ENCODE data around the gene KLHL25. TPM values are rescaled to one million over a fixed set of nuclear protein-coding genes. Genes with fewer than 3 reads are reported as not detected.

The KLHL25 gene
- total and polyA plus RNA-seq, 2 of the 13 experiments (the other 11 are each of a cell fraction or from before 2014, with no cell fraction given), result 3.7 to 8.2 TPM

DNA sequence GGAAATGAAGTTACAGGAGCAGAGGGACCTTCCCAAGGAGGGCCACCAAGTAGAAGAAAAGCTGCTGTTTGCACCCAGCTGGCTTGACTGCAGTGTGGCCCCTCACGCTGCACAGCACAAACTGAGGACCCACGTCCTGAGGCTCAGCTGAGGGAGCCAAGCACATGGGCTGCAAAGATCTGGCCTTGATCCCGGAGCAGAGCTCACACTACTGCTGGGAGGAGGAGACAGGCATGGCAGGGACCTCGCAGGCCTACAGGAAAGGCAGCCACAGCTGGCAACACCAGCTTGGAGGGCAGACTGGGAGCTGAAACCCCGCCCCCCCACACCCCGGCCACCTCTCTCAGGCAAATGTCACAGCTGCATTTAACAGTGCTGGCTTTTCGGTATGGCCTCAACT is 39.7 kb downstream of the KLHL25 start (continued):
- TF ChIP-seq GRHL1 (CRISPR knock-in tag; conservative IDR thresholded peaks at IDR 0.05) (no peak), ZUFSP (CRISPR knock-in tag; IDR thresholded peaks at IDR 0.05; ENCODE audit: borderline replicate concordance) (no peak)

GRCh38 chr15:85753791-85754452 is 40.8 kb downstream of the KLHL25 start:
- no peak overlapping the region for H2AFZ ChIP-seq (ENCODE audit: low read length)
- no peak overlapping the region for H3K4me2 ChIP-seq (ENCODE audit: low read depth, low read length)
- H3K9me3 ChIP-seq (ENCODE audit: low read length), result no peaks in the 10 kb centered on the region
- DNase-seq (ENCODE audit: low spot score), result no peak
- H3K27me3 ChIP-seq (ENCODE audit: control insufficient read depth in 1 of 2, insufficient read depth in 2 of 2, low read length in 2 of 2), result no peaks in the 10 kb centered on the region
- H3K4me3 ChIP-seq (replicated peaks in 1 of 3; ENCODE audit: insufficient read depth in 1 of 3, low read depth in 2 of 3, low read length in 3 of 3), result no peak overlapping the region
- no peaks in the 10 kb centered on the region for H3K79me2 ChIP-seq (ENCODE audit: insufficient read depth, low read length)
- in situ Hi-C loops (cut with HindIII; ENCODE audit: extremely low pct_ligation_motif_present, low pct_unique_long_range_greater_than_20kb) (no loop called here), intact Hi-C loops (cut with micrococcal nuclease; ENCODE audit: unreplicated experiment) (no loop called here)
- 0 out of 5 replicates have a peak, but pooled peaks cover 1 to 3% of the 10 kb centered on the region in 2 experiments for H3K36me3 ChIP-seq (replicated peaks in 1 of 2; ENCODE audit: control insufficient read depth in 1 of 2, insufficient read depth in 2 of 2, low read length in 2 of 2)
- WGBS (ENCODE audit: low lambda C conversion rate), result 95% methylated on average over 4 of the region's 10 CpGs
- no peak overlapping the region for H3K27ac ChIP-seq (ENCODE audit: extremely low read length, insufficient read depth, low read length)
- H4K20me1 ChIP-seq (ENCODE audit: insufficient read depth, low read length), result no peaks in the 10 kb centered on the region
- ChIA-PET CTCF (ENCODE audit: low intra/inter-chr PET ratio, low total read pairs) (no interaction called here), POLR2A (no interaction called here)
- ATAC-seq, result no peak
- no peaks in the 10 kb centered on the region for H3K4me1 ChIP-seq (ENCODE audit: insufficient read depth, low read length)
- FAIRE-seq, result no peak
- no peak overlapping the region for H3K9ac ChIP-seq (ENCODE audit: insufficient read depth, low read depth, low read length)
- no TSS peak for BruUV-seq (replicated peaks)
- TF ChIP-seq ARID2 (CRISPR knock-in tag; IDR thresholded peaks at IDR 0.05; ENCODE audit: borderline replicate concordance), result no peak
- no peak for TF ChIP-seq SKIL (CRISPR knock-in tag; IDR thresholded peaks at IDR 0.05; ENCODE audit: borderline replicate concordance)
- no peak for TF ChIP-seq POLR2AphosphoS5 (IDR thresholded peaks at IDR 0.05; ENCODE audit: low read depth, low read length)
- no peak for TF ChIP-seq ZMYM3 (CRISPR knock-in tag; IDR thresholded peaks at IDR 0.05)
- TF ChIP-seq NPAS2 (CRISPR knock-in tag; IDR thresholded peaks at IDR 0.05; ENCODE audit: borderline replicate concordance), result no peak
- no peak for TF ChIP-seq ZBTB39 (CRISPR knock-in tag; IDR thresholded peaks at IDR 0.05)
- TF ChIP-seq, protein P1, sequence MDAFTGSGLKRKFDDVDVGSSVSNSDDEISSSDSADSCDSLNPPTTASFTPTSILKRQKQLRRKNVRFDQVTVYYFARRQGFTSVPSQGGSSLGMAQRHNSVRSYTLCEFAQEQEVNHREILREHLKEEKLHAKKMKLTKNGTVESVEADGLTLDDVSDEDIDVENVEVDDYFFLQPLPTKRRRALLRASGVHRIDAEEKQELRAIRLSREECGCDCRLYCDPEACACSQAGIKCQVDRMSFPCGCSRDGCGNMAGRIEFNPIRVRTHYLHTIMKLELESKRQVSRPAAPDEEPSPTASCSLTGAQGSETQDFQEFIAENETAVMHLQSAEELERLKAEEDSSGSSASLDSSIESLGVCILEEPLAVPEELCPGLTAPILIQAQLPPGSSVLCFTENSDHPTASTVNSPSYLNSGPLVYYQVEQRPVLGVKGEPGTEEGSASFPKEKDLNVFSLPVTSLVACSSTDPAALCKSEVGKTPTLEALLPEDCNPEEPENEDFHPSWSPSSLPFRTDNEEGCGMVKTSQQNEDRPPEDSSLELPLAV (CRISPR knock-in tag; conservative IDR thresholded peaks at IDR 0.05; ENCODE audit: low read depth), result no peak
- no peak for TF ChIP-seq ETV5 (CRISPR knock-in tag; IDR thresholded peaks at IDR 0.05; ENCODE audit: borderline replicate concordance)
- TF ChIP-seq ZNF431 (CRISPR knock-in tag; IDR thresholded peaks at IDR 0.05; ENCODE audit: borderline replicate concordance, low read depth), result no peak
- TF ChIP-seq ZFP36 (IDR thresholded peaks at IDR 0.05; ENCODE audit: borderline replicate concordance, low read depth, low read length, partially characterized antibody), result no peak

Data from HepG2 (cell line).